ENCODE results near the gene CCR5AS. TPM values are rescaled to one million over a fixed set of nuclear protein-coding genes. Genes with fewer than 3 reads are reported as not detected.
"Not testable (repeated sequence)": the region's sequence is repeated elsewhere in the genome, so short reads cannot be mapped to it uniquely, and the experiment has no call there.

The CCR5AS gene

GRCh38 chr3:46338840-46339239 is 68.0 kb downstream of the CCR5AS start:
- DNase-seq (no peak), ATAC-seq (no peak)
- intact Hi-C loops (cut with micrococcal nuclease) = no loop called here

DNA sequence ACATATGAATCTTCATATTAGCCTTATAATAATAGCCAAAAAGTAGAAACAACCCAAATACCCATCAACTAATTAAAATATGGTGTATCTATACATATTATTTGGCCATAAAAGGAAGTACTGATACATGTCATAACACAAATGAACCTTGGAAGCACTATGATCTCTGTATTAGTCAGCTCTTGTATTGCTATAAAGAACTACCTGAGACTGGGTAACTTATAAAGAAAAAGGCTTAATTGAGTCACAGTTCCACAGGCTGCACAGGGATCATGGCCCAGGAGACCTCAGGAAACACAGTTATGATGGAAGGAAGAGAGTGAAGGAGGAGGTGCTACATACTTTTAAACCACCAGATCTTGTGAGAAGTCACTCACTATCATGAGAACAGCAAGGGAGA is 69.0 kb downstream of the CCR5AS start:
- intact Hi-C loops (cut with micrococcal nuclease) = no loop called here
- DNase-seq (no peak), ATAC-seq (no peak)

GRCh38 chr3:46335541-46335940 is 71.3 kb downstream of the CCR5AS start:
- intact Hi-C loops (cut with micrococcal nuclease) = no loop called here
- ATAC-seq (no peak), DNase-seq (no peak)

DNA sequence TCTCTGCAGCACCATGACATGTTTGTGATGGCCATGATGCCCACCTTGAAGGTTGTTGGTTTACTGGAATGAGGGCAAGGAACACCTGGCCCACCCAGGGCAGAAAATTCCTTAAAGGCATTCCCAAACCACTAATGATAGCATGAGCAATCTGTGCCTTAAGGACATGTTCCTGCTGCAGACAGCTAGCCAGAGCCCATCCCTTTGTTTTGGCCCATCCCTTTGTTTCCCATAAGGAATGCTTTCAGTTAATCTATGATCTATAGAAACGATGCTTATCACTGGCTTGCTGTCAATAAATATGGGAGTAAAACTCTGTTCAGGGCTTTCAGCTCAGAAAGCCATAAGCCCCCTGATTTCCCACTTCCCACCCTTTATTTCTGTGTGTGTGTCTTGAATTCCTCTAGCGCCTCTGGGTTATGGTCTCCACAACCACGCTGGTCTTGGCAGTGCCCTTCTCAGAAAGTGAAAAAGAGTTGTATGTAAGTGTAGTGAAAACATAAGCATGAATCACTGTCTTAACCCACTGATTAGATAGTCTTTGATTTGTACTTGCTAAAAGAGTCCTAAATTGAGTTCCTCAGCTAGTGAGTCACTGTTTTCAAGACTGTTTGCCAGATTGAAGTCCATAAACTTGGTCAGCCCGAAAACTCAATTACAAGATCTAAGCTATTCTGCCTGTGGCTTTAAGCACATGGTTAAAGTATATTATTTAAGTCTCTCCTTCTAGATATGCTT is 72.0 kb downstream of the CCR5AS start:
- ATAC-seq (no peak), DNase-seq (no peak)
- intact Hi-C loops (cut with micrococcal nuclease) = no loop called here

DNA sequence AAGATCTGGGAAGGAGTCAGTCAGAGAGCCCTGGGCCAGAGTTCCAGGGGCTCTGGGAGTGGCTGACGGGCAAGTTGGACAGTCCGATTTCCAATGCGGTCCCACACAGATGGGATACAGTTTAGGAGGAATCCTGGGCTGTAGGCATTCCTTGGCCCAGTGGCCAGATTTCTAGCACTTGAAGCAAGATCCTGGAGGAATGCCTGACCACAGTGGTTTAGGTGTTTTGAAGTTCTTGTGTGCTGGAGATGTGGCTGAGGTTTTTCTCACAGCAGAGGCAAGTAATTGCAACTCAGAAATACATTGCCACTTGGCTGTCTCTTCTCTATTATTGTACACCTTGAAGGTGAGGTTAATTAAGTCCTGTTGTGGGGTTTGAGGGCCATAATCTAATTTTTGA is 76.2 kb downstream of the CCR5AS start:
- DNase-seq; intact Hi-C loops (cut with micrococcal nuclease); ATAC-seq: not testable (repeated sequence)

- intact Hi-C loops (cut with micrococcal nuclease) = no loop called here
- ATAC-seq (no peak), DNase-seq (no peak)
Measured at GRCh38 chr3:46325645-46326300, 81.1 kb downstream of the CCR5AS start.

DNA sequence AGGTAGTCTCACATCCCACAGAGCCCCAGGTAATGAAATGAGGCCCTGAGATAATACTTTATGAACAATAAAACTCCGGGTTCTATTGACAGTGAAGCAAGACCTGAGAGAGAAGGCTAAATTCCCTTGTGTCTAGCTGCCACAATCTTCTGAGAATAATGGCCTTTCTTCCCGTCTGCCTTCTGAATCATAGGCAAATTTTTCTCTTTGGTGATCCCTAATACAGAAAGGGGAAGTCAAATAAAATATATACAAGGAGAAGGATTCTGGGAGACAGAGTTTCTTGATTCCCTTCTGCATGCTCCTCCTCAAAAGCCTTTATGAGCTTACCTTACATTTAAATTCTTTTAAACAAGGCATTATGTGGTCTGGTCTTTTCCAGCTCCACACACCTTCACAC is 82.8 kb downstream of the CCR5AS start:
- DNase-seq = no peak
- ATAC-seq = no peak
- intact Hi-C loops (cut with micrococcal nuclease) = no loop called here

DNA sequence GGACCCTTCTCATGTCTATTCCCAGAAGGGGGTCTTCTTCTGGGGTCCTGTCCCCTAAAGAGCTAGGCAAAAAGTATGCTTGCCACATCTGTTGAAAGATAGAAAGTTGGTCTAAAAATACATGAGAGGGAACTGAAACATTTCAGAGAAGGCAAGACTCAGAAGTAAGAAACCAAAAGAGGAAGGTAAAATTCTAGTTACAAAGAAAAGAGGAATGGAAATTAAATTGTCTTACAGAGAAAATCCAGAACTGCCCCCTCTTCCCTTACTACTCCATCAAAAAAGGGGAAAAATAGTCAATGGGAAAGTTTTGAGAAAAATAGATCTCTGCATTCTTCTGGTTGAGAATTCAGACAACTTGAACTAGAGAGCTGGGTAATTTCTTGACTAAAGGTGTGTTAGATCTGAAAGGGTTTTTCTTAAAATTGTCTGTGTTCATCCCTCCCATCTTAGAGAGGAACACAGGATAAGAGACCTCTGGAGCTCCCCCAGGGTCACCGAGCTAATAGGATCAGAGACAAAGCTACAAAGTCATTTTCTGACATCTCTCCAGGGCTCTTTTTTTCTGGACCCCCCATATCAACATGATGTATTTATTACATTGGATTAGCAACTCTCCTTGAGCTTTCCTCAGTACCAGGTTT is 85.3 kb downstream of the CCR5AS start:
- DNase-seq = no peak
- no peak for ATAC-seq
- intact Hi-C loops (cut with micrococcal nuclease) = no loop called here

DNA sequence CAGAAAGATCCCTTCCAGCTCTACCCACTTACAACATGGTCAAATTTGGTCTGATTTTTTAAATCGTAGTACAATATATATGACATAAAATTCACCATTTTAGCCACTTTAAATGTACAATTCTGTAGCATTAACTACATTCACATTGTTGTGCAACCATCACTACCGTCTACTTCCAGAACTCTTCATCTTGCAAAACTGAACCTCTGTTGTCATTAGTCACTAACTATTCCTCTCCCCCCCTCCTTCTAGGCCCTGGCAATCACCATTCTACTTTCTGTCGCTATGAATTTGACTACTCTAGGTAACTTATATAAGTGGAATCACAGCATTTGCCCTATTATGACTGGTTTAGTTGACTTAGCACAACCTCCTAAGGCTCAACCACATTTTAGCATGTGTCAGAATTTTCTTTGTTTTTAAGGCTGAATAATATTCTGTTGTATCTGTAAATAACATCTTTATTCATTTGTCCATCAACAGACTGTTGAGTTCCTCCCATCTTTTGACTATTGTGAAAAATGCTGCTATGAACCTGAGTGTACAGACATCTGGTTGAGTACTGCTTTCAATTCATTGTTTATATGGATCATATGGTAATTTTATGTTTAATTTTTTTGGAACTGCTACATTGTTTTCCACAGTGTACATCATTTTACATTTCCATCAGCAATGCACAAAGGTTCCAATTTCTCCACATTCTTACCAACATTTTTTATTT is 88.5 kb downstream of the CCR5AS start:
- DNase-seq (no peak), ATAC-seq (no peak)
- intact Hi-C loops (cut with micrococcal nuclease) = no loop called here

DNA sequence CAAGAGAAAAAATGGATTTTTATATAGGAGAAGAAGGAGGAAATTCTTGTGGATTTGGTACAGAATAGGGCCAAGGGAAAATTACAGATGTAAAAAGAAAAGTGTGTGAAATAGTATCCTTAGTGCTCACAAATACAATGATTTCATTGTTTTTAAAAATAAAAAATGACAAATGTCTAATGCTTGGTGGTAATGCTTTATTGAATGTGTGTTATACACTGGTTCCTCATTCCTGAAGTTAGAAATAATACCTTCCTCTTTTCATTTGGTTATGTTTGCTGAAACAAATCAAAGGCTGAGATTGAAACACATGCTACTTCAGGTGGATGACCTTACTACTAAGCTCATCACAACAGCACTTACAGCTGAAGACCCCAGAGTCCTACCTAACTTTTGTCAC is 90.7 kb downstream of the CCR5AS start:
- no peak for DNase-seq
- no peak for ATAC-seq

DNA sequence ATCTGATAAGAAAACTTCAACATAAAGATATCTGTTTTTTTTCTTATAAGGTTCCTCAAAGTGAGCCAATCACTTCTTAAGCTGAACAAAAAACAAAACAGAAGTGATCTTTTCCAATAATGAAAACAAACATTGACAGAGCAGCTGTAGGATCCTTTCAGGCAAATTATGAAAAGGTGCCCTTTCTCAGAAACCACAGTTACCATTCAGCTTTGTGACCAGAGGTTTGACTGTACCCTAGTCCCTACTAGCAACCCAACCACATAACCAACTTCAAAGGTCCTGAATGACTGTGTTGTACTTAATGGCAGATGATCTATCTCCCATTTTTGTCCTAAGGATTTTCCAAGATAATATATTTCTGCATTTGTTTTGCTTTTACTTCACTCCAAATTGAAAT is 92.3 kb downstream of the CCR5AS start:
- intact Hi-C loops (cut with micrococcal nuclease) = no loop called here
- no peak for ATAC-seq
- DNase-seq = no peak

More for the DNA sequence above, 90.7 kb downstream of the CCR5AS start:
- intact Hi-C loops (cut with micrococcal nuclease) = no loop called here

Other genes with a start within 250 kb of the CCR5AS start
- gene CCR1, start 198.8 kb downstream of the CCR5AS start, total RNA-seq = 2.4 TPM
- gene CCR3, start 164.6 kb downstream of the CCR5AS start, total RNA-seq = not detected
- gene CCR2, start 53.0 kb downstream of the CCR5AS start, total RNA-seq = 1.3 TPM
- 0.62 TPM for gene CCR5, start 36.1 kb downstream of the CCR5AS start, total RNA-seq
- 1.4 TPM for gene CCRL2, start 193 bp upstream of the CCR5AS start, total RNA-seq
- 3.7 TPM for gene LTF, start 57.8 kb upstream of the CCR5AS start, total RNA-seq
- gene RTP3, start 90.9 kb upstream of the CCR5AS start, total RNA-seq = not detected
- 122 TPM for gene LRRC2, start 159.2 kb upstream of the CCR5AS start, total RNA-seq
- gene FAM240A, start 205.5 kb upstream of the CCR5AS start, total RNA-seq = not detected